ENCODE data around the gene RNF144A. TPM values are rescaled to one million over a fixed set of nuclear protein-coding genes. Genes with fewer than 3 reads are reported as not detected.

RNF144A gene
- total and polyA plus RNA-seq, 2 donors (not counting 3 experiments of a cell fraction or from before 2014, with no cell fraction given): 9.7 to 28.8 TPM

DNA sequence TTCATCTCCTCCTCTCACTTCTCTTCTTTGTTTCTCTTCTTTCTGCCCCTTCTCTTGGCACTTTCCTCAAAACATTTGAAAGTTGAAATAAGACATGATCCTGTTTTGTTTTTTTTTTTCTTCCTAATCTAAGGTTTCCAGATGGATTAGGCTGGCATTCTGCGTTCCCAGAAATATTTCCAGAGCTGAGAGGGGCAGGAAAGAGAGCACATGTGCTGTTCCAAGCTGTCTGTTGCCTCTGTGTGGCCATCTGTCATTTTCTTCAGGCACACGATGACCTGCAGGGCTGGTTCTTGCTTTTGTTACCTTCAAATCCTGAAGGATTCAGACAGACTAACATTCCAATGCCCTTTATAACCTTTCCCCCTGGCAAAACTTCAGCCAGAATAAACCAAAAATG lies 142.9 kb downstream of the RNF144A start:
- Histone ChIP-seq H3K79me2 (ENCODE audit: control insufficient read depth, insufficient read depth, low read length) (no peaks in the 10 kb centered on the region), H3K4me1 (ENCODE audit: control insufficient read depth, extremely low read depth, insufficient read depth, low read length) (no peaks in the 10 kb centered on the region), H3K4me3 (replicated peaks in 1 of 3; ENCODE audit: insufficient read depth in 1 of 3, low read depth in 1 of 3, low read length in 3 of 3) (no peak overlapping the region), H3K9me3 (replicated peaks; ENCODE audit: control insufficient read depth, insufficient read depth, low read length) (no peaks in the 10 kb centered on the region), H3K4me2 (ENCODE audit: insufficient read depth, low read length) (no peak overlapping the region), H3K9ac (replicated peaks; ENCODE audit: extremely low read depth, insufficient read depth, low read length) (no peak overlapping the region), H3K9me1 (replicated peaks; ENCODE audit: control insufficient read depth, extremely low read depth, insufficient read depth, low read length) (no peaks in the 10 kb centered on the region), H3K36me3 (ENCODE audit: control insufficient read depth in 2 of 2, extremely low read depth in 1 of 2, insufficient read depth in 2 of 2, low read length in 2 of 2) (no peaks in the 10 kb centered on the region), H4K20me1 (replicated peaks; ENCODE audit: control insufficient read depth, extremely low read depth, insufficient read depth, low read length) (no peaks in the 10 kb centered on the region), H2AFZ (ENCODE audit: low read depth, low read length) (no peak overlapping the region), H3K27ac (ENCODE audit: insufficient read depth, low read depth, low read length) (no peak overlapping the region), H3K27me3 (ENCODE audit: control insufficient read depth in 2 of 2, insufficient read depth in 2 of 2, low read length in 2 of 2) (peaks cover 0 to 3% of the 10 kb centered on the region in 2 experiments)
- dilution Hi-C loops (cut with MboI; ENCODE audit: extremely low pct_ligation_motif_present, low sequenced_read_pairs): no loop called here
- FAIRE-seq (no peak), DNase-seq (ENCODE audit: low read depth, low spot score) (no peak)
- intact Hi-C loops (cut with micrococcal nuclease): no loop called here
- no TSS peak for BruUV-seq (replicated peaks)
- ChIA-PET POLR2A (no interaction called here), CTCF (interaction anchor here (0.7 kb wide), 1 partner anchor 24 kb away, joined by 3 read pairs; no protein-coding TSS in a partner anchor)
- TF ChIP-seq POLR2A (IDR thresholded peaks at IDR 0.05; ENCODE audit: low read depth, low read length) (no peak), GATA2 (IDR thresholded peaks at IDR 0.05; ENCODE audit: insufficient read depth, insufficient read length, low read depth, low read length) (no peak), JUN (IDR thresholded peaks at IDR 0.05; ENCODE audit: borderline replicate concordance, insufficient read depth, insufficient read length, low read depth) (no peak), MAX (IDR thresholded peaks at IDR 0.05; ENCODE audit: insufficient read depth, insufficient read length) (no peak), CTCF (IDR thresholded peaks at IDR 0.05; ENCODE audit: extremely low read depth in 1 of 2, insufficient read depth in 1 of 2, low read depth in 1 of 2, low read length in 2 of 2) (no peak), MYC (IDR thresholded peaks at IDR 0.05; ENCODE audit: low read depth, low read length) (no peak), EZH2 (IDR thresholded peaks at IDR 0.05; ENCODE audit: borderline replicate concordance, low read depth, low read length, severe bottlenecking) (no peak), FOS (IDR thresholded peaks at IDR 0.05; ENCODE audit: borderline replicate concordance, insufficient read depth, low read length) (no peak), POLR2AphosphoS5 (IDR thresholded peaks at IDR 0.05; ENCODE audit: insufficient read depth, low read depth, low read length) (no peak)

Data from endothelial cell of umbilical vein (primary cell).